Liver (tissue), 3 donors: ENCODE measurements around the gene RBM33.

Source experiments
- CTCF ChIP-seq: fragments of 150-350 bp; IDR thresholded peaks from 2 replicates; pipeline ENCODE4 v1.5.1; 2017; ENCODE audit warnings: improper control_type of control experiment, low read depth, low read length; ENCODE audit not compliant: missing input control
- FOXA1 ChIP-seq: IDR thresholded peaks from 2 replicates; pipeline ENCODE4 v1.6.1; 2016; ENCODE audit warnings: antibody characterized with exemption
- JUND ChIP-seq, 2 donors: IDR thresholded peaks; 2 replicates each; pipeline ENCODE4 v1.6.1; 2016; ENCODE audit warnings: antibody characterized with exemption in 2 of 2
- MAX ChIP-seq: IDR thresholded peaks from 2 replicates; pipeline ENCODE4 v1.6.1; 2016; ENCODE audit warnings: antibody characterized with exemption
- RAD21 ChIP-seq, 2 donors: IDR thresholded peaks; 2 replicates each; pipeline ENCODE4 v1.6.1; 2016; ENCODE audit warnings: antibody characterized with exemption in 2 of 2, mild to moderate bottlenecking in 2 of 2
- REST ChIP-seq: IDR thresholded peaks from 2 replicates; pipeline ENCODE4 v1.6.1; 2016; ENCODE audit warnings: antibody characterized with exemption, mild to moderate bottlenecking
- TAF1 ChIP-seq: conservative IDR thresholded peaks from 2 replicates; pipeline ENCODE4 v1.6.1; 2016; ENCODE audit warnings: antibody characterized with exemption, mild to moderate bottlenecking
- YY1 ChIP-seq: IDR thresholded peaks from 2 replicates; pipeline ENCODE4 v1.6.1; 2016; ENCODE audit warnings: antibody characterized with exemption, mild to moderate bottlenecking
- donor health status: healthy.
- donor health status: healthy.

- no peak for TF ChIP-seq JUND (IDR thresholded peaks at IDR 0.05)
- TF ChIP-seq CTCF = no peak
- TF ChIP-seq RAD21 (IDR thresholded peaks at IDR 0.05) = no peak
- no peak for TF ChIP-seq TAF1
- TF ChIP-seq REST = no peak
- no peak for TF ChIP-seq YY1
- TF ChIP-seq FOXA1 = no peak
- no peak for TF ChIP-seq MAX
Observed at GRCh38 chr7:155680864-155681263, 36.4 kb downstream of the RBM33 start.
